ENCODE measurements around the gene TOB1. TPM values are rescaled to one million over a fixed set of nuclear protein-coding genes. Genes with fewer than 3 reads are reported as not detected.

Gene TOB1
- total RNA-seq, 2 experiments from 2014 or later: 15.2 to 26.4 TPM

GRCh38 chr17:50893183-50893993, 27.2 kb upstream of the TOB1 start:
- no peaks in the 10 kb centered on the region for H3K79me2 ChIP-seq (ENCODE audit: insufficient read depth, low read depth, low read length)
- no peaks in the 10 kb centered on the region for H3K4me1 ChIP-seq (ENCODE audit: insufficient read depth, low read length, poor library complexity, severe bottlenecking)
- H4K20me1 ChIP-seq (ENCODE audit: insufficient read depth, low read length): no peaks in the 10 kb centered on the region
- no peak for TF ChIP-seq EZH2phosphoT487 (IDR thresholded peaks at IDR 0.05; ENCODE audit: borderline replicate concordance, low read depth, low read length)
- TF ChIP-seq, protein P1, sequence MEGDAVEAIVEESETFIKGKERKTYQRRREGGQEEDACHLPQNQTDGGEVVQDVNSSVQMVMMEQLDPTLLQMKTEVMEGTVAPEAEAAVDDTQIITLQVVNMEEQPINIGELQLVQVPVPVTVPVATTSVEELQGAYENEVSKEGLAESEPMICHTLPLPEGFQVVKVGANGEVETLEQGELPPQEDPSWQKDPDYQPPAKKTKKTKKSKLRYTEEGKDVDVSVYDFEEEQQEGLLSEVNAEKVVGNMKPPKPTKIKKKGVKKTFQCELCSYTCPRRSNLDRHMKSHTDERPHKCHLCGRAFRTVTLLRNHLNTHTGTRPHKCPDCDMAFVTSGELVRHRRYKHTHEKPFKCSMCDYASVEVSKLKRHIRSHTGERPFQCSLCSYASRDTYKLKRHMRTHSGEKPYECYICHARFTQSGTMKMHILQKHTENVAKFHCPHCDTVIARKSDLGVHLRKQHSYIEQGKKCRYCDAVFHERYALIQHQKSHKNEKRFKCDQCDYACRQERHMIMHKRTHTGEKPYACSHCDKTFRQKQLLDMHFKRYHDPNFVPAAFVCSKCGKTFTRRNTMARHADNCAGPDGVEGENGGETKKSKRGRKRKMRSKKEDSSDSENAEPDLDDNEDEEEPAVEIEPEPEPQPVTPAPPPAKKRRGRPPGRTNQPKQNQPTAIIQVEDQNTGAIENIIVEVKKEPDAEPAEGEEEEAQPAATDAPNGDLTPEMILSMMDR (conservative IDR thresholded peaks at IDR 0.05; ENCODE audit: low read length): no peak
- DNase-seq (ENCODE audit: low spot score): no peak
- intact Hi-C loops (cut with micrococcal nuclease; ENCODE audit: unreplicated experiment): no loop called here
- H3K4me3 ChIP-seq (ENCODE audit: low read depth, low read length, poor library complexity, severe bottlenecking): no peak overlapping the region
- H3K36me3 ChIP-seq (ENCODE audit: insufficient read depth, low read length): no peaks in the 10 kb centered on the region
- ChIA-PET POLR2A (interaction anchor here (0.7 to 1.2 kb wide), 2 partner anchors 9 to 270 kb away, joined by 3 to 4 read pairs; no protein-coding TSS in a partner anchor), CTCF (ENCODE audit: unreplicated experiment) (no interaction called here)
- BruUV-seq (replicated peaks): no TSS peak
- no peaks in the 10 kb centered on the region for H3K9me3 ChIP-seq (ENCODE audit: low read length)
- H3K4me2 ChIP-seq (ENCODE audit: low read length): no peak overlapping the region
- no peak overlapping the region for H2AFZ ChIP-seq (ENCODE audit: low read length)
- H3K27ac ChIP-seq (ENCODE audit: low read depth, low read length, poor library complexity, severe bottlenecking): no peak overlapping the region
- H3K9me2 ChIP-seq (ENCODE audit: insufficient read depth, low read length): no peaks in the 10 kb centered on the region

- Histone ChIP-seq H3K36me3 (ENCODE audit: insufficient read depth, low read length) (no peaks in the 10 kb centered on the region), H4K20me1 (ENCODE audit: insufficient read depth, low read length) (no peaks in the 10 kb centered on the region), H3K79me2 (ENCODE audit: insufficient read depth, low read depth, low read length) (no peaks in the 10 kb centered on the region), H3K9me2 (ENCODE audit: insufficient read depth, low read length) (no peaks in the 10 kb centered on the region), H3K4me2 (ENCODE audit: low read length) (no peak overlapping the region), H2AFZ (ENCODE audit: low read length) (no peak overlapping the region), H3K9me3 (ENCODE audit: low read length) (no peaks in the 10 kb centered on the region), H3K4me3 (ENCODE audit: low read depth, low read length, poor library complexity, severe bottlenecking) (no peak overlapping the region), H3K27ac (ENCODE audit: low read depth, low read length, poor library complexity, severe bottlenecking) (no peak overlapping the region), H3K4me1 (ENCODE audit: insufficient read depth, low read length, poor library complexity, severe bottlenecking) (no peaks in the 10 kb centered on the region)
- TF ChIP-seq, protein P1 (conservative IDR thresholded peaks at IDR 0.05; ENCODE audit: low read length): no peak
- TF ChIP-seq EZH2phosphoT487 (IDR thresholded peaks at IDR 0.05; ENCODE audit: borderline replicate concordance, low read depth, low read length): no peak
- intact Hi-C loops (cut with micrococcal nuclease; ENCODE audit: unreplicated experiment): no loop called here
- ChIA-PET CTCF (ENCODE audit: unreplicated experiment) (no interaction called here), POLR2A (interaction anchor here (0.6 to 1.2 kb wide), 3 partner anchors 8 to 269 kb away, joined by 3 to 4 read pairs (median 4); no protein-coding TSS in a partner anchor)
- no TSS peak for BruUV-seq (replicated peaks)
- no peak for DNase-seq (ENCODE audit: low spot score)
Observed at GRCh38 chr17:50892101-50892776, 26.1 kb upstream of the TOB1 start.
